ENCODE results near the gene DDI1.

The DDI1 gene

GRCh38 chr11:104086621-104087020 is 50.2 kb downstream of the DDI1 start:
- DNase-seq = no peak

All from DMS153 (cell line).